GM12878 (cell line): ENCODE data around the gene CENPP. TPM values are rescaled to one million over a fixed set of nuclear protein-coding genes. Genes with fewer than 3 reads are reported as not detected.

ENCODE experiments used
- ATAC-seq: fragments of 200-7000 bp; cut with Tn5 transposase; 3 replicates; pipeline ENCODE4 v1.9.1; 2020; ENCODE audit warnings: mild to moderate bottlenecking, moderate library complexity
- BruUV-seq: library from RNA; stranded (reverse); fragments of 400-500 nt; replicated peaks from 2 replicates; lab custom pipeline; 2021; lab: Mats Ljungman, UMichigan
- CTCF ChIA-PET: fragments of 300-600 bp; sonication (Branson Sonifier 250); formaldehyde crosslinking; extraction: SDS; loops from one replicate; lab custom pipeline; 2021; ENCODE audit warnings: inconsistent platforms; lab: Yijun Ruan, JAX
- POLR2A ChIA-PET: fragments of 350-600 bp; formaldehyde crosslinking; extraction: SDS; loops from one replicate; lab custom pipeline; 2021; ENCODE audit warnings: inconsistent platforms; lab: Charles Lee
- RAD21 ChIA-PET: fragments of 300-600 bp; sonication (Branson Sonifier 250); formaldehyde crosslinking; loops from one replicate; lab custom pipeline; 2023; ENCODE audit warnings: antibody characterized with exemption; ENCODE audit not compliant: unreplicated experiment; lab: Charles Lee
- SMC1A ChIA-PET: fragments of 300-600 bp; sonication (Branson Sonifier 250); formaldehyde crosslinking; loops from one replicate; lab custom pipeline; 2023; ENCODE audit not compliant: unreplicated experiment, uncharacterized antibody; lab: Charles Lee
- DNase-seq: peaks from one replicate; pipeline ENCODE4 v3.0.0-alpha.2; 2011; ENCODE audit warnings: low read depth, low spot score
- FAIRE-seq: peaks from 3 replicates; lab custom pipeline; 2011; peaks lifted over from hg19 to GRCh38; lab: Jason Lieb, UNC
- H2AFZ ChIP-seq: 2 replicates; pipeline ENCODE4 v1.6.0; 2011; ENCODE audit warnings: low read depth, low read length, control low read depth; ENCODE audit not compliant: control insufficient read depth
- H3K27ac ChIP-seq: 2 replicates; pipeline ENCODE4 v1.5.1; 2011; ENCODE audit warnings: control low read depth; ENCODE audit not compliant: control insufficient read depth, insufficient read depth
- H3K27me3 ChIP-seq, 2 experiments: replicated peaks in 1 of 2; 2 replicates each; pipeline versions ENCODE4 v1.6.0 to v1.6.1; 2011; ENCODE audit warnings: low read length in 1 of 2; ENCODE audit not compliant: control insufficient read depth in 2 of 2, insufficient read depth in 2 of 2
- H3K36me3 ChIP-seq, 2 experiments: 2 replicates each; pipeline ENCODE4 v1.5.1; 2011; ENCODE audit warnings: low read length in 1 of 2; ENCODE audit not compliant: control insufficient read depth in 2 of 2, insufficient read depth in 2 of 2
- H3K4me1 ChIP-seq: 2 replicates; pipeline ENCODE4 v1.6.1; 2011; ENCODE audit warnings: mild to moderate bottlenecking, low read length, moderate library complexity, mixed read lengths; ENCODE audit not compliant: control insufficient read depth, insufficient read depth
- H3K4me2 ChIP-seq: 2 replicates; pipeline ENCODE4 v1.6.0; 2011; ENCODE audit warnings: control low read depth; ENCODE audit not compliant: control insufficient read depth, insufficient read depth
- H3K4me3 ChIP-seq: fragments of 200-600 bp; sonication (generic); 2 replicates; pipeline ENCODE4 v1.5.1; 2016
- H3K79me2 ChIP-seq: 2 replicates; pipeline ENCODE4 v1.6.0; 2011; ENCODE audit warnings: low read length; ENCODE audit not compliant: control insufficient read depth, insufficient read depth
- H3K9ac ChIP-seq: 2 replicates; pipeline ENCODE4 v1.8.0; 2011; ENCODE audit warnings: low read length, control low read depth, mixed read lengths; ENCODE audit not compliant: control insufficient read depth, insufficient read depth
- H3K9me3 ChIP-seq: replicated peaks from 3 replicates; pipeline ENCODE4 v1.5.1; 2011; ENCODE audit warnings: mild to moderate bottlenecking, low read length; ENCODE audit not compliant: control insufficient read depth, insufficient read depth
- H4K20me1 ChIP-seq: 2 replicates; pipeline ENCODE4 v1.6.0; 2011; ENCODE audit not compliant: control insufficient read depth, insufficient read depth
- JUNB ChIP-seq: IDR thresholded peaks from 2 replicates; pipeline ENCODE4 v1.6.1; 2016; ENCODE audit warnings: antibody characterized with exemption, mild to moderate bottlenecking
- KAT2A ChIP-seq: conservative IDR thresholded peaks from 2 replicates; pipeline ENCODE4 v1.6.1; 2011; ENCODE audit warnings: low read depth, low read length; ENCODE audit not compliant: control insufficient read depth
- MTA2 ChIP-seq: fragments of 450-650 bp; IDR thresholded peaks from 2 replicates; pipeline ENCODE4 v1.6.1; 2016; ENCODE audit warnings: low read depth, mild to moderate bottlenecking, moderate library complexity
- PAX8 ChIP-seq: fragments of 450-650 bp; IDR thresholded peaks from 2 replicates; pipeline ENCODE4 v1.6.1; 2017; ENCODE audit warnings: mild to moderate bottlenecking, moderate library complexity
- SUPT20H ChIP-seq: IDR thresholded peaks from 2 replicates; pipeline ENCODE4 v1.6.1; 2011; ENCODE audit warnings: low read depth, mild to moderate bottlenecking, low read length, moderate library complexity, borderline replicate concordance; ENCODE audit not compliant: control insufficient read depth
- WGBS: methylation state at CpG from one replicate; pipeline ENCODE4 v1.1.6; 2016; ENCODE audit warnings: low lambda C conversion rate; ENCODE audit not compliant: insufficient replicate concordance, insufficient coverage; ENCODE audit errors: missing lambda C conversion rate; 5-methylcytosine and 5-hydroxymethylcytosine counted together
- in situ Hi-C: fragments of 300-500 bp; cut with MboI; formaldehyde crosslinking; loops from 9 replicates; pipeline ENCODE4 v1.14.3; 2018; ENCODE audit warnings: mixed read lengths
- intact Hi-C: fragments of 100-400 bp; cut with micrococcal nuclease; formaldehyde crosslinking; loops from one replicate; pipeline ENCODE4 v1.14.2; 2022; ENCODE audit not compliant: unreplicated experiment
- polyA plus RNA-seq, 11 experiments: library from polyadenylated mRNA; depleted of rRNA in 4 of 11; unstranded in 6 of 11; stranded (reverse) in 5 of 11; fragments of >200 nt; fragmentation: Nextera tagmentation in 4 of 11; fragmentation: Illumina TruSeq in 1 of 11; extraction: Ambion mirVana in 4 of 11; extraction: Trizol in 1 of 11; gene quantifications; 1 replicate in 1 of 11; 2 replicates in 10 of 11; pipeline versions ENCODE4 v1.2.1 to v1.2.3, GENCODE V29; 2011 to 2016; ENCODE audit warnings: inconsistent platforms in 2 of 11, missing spikeins in 2 of 11, low read depth in 1 of 11
- total RNA-seq, 4 experiments: library from RNA; depleted of rRNA in 3 of 4; stranded (reverse); fragments of >200 nt in 3 of 4; fragmentation: Illumina TruSeq in 1 of 4; extraction: Trizol in 1 of 4; gene quantifications; 2 replicates each; pipeline versions ENCODE4 v1.2.1 to v1.2.3, GENCODE V29; 2013 to 2021
- TF ChIP-seq, protein P1 (sequence below): IDR thresholded peaks from 2 replicates; pipeline ENCODE4 v1.6.1; 2011; ENCODE audit warnings: low read depth, mild to moderate bottlenecking, low read length, moderate library complexity, borderline replicate concordance; ENCODE audit errors: extremely low read depth
- TF ChIP-seq, protein P2 (sequence below): fragments of 450-650 bp; IDR thresholded peaks from 2 replicates; pipeline ENCODE4 v1.6.1; 2014; ENCODE audit warnings: mild to moderate bottlenecking
- TF ChIP-seq, protein P3 (sequence below): IDR thresholded peaks from 2 replicates; pipeline ENCODE4 v1.6.1; 2012; ENCODE audit warnings: low read depth, low read length, improper control_type of control experiment
- TF ChIP-seq, protein P4 (sequence below): IDR thresholded peaks from 2 replicates; pipeline ENCODE4 v1.6.1; 2011; ENCODE audit warnings: borderline replicate concordance, low read depth, mild to moderate bottlenecking, moderate library complexity, mixed read lengths, low read length; ENCODE audit not compliant: insufficient read depth; ENCODE audit errors: extremely low read length

CENPP gene
- total and polyA plus RNA-seq, 10 of the 15 experiments (the other 5 are each of a cell fraction or from before 2014, with no cell fraction given) = 9.4 to 31.4 (median 19.8) TPM

DNA sequence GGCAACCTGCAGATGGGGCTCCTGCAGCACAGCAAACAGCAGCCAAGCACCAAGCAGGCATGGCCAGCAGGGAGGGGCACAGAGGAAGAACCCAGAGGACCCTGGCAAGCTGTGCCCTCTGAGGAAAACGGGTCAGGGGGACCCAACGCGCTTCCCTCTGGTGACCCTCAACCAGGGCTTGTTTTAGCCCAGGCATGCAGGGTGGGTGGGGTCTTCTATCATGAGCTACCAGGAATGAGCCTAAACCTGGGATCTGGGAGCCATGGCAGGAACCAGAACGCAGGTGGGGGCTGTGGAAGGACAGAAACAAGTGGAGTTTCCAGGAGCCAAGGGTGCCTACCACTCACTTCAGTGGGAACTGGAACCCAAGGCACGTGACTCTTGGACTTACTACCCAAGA is 323.3 kb downstream of the CENPP start (continued):
- TF ChIP-seq, protein P1, sequence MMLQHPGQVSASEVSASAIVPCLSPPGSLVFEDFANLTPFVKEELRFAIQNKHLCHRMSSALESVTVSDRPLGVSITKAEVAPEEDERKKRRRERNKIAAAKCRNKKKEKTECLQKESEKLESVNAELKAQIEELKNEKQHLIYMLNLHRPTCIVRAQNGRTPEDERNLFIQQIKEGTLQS = no peak
- TF ChIP-seq, protein P2, sequence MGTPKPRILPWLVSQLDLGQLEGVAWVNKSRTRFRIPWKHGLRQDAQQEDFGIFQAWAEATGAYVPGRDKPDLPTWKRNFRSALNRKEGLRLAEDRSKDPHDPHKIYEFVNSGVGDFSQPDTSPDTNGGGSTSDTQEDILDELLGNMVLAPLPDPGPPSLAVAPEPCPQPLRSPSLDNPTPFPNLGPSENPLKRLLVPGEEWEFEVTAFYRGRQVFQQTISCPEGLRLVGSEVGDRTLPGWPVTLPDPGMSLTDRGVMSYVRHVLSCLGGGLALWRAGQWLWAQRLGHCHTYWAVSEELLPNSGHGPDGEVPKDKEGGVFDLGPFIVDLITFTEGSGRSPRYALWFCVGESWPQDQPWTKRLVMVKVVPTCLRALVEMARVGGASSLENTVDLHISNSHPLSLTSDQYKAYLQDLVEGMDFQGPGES = no peak
- TF ChIP-seq, protein P3, sequence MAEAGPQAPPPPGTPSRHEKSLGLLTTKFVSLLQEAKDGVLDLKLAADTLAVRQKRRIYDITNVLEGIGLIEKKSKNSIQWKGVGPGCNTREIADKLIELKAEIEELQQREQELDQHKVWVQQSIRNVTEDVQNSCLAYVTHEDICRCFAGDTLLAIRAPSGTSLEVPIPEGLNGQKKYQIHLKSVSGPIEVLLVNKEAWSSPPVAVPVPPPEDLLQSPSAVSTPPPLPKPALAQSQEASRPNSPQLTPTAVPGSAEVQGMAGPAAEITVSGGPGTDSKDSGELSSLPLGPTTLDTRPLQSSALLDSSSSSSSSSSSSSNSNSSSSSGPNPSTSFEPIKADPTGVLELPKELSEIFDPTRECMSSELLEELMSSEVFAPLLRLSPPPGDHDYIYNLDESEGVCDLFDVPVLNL = no peak

DNA sequence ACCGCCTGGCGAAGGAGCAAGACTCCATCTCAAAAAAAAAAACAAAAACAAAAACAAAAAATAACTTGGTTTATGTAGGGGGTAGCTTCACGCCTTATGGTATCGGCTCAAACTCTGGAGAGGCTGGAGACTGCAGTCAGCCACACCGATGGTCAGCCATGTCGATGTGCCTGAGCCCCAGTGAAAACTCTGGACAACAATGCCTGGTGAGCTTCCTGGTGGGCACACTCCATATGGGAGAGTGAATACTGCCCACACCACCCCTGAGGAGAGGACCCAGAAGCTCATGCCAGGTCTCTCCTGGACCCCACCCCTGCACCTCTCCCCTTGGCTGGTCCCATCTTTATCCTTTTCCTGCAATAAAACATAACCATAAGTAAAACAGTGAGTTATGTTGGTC is 324.5 kb downstream of the CENPP start:
- in situ Hi-C loops = no loop called here

More for the DNA sequence above, 324.5 kb downstream of the CENPP start:
- FAIRE-seq (no peak), DNase-seq (no peak), ATAC-seq (no peak)
- H3K4me1 ChIP-seq = no peaks in the 10 kb centered on the region; the same call in 1 of the 2 replicates
- H4K20me1 ChIP-seq = no peaks in the 10 kb centered on the region
- intact Hi-C loops = no loop called here
- 98% methylated on average over 6 of the region's 6 CpGs for WGBS
- no peak overlapping the region for H3K4me2 ChIP-seq
- no peak overlapping the region for H3K27ac ChIP-seq
- H3K9ac ChIP-seq = no peak overlapping the region
- no peaks in the 10 kb centered on the region for H3K27me3 ChIP-seq
- no peak for TF ChIP-seq JUNB
- TF ChIP-seq PAX8 = no peak
- TF ChIP-seq MTA2 = no peak
- TF ChIP-seq SUPT20H = no peak
- no peak for TF ChIP-seq KAT2A
- TF ChIP-seq, protein P4, sequence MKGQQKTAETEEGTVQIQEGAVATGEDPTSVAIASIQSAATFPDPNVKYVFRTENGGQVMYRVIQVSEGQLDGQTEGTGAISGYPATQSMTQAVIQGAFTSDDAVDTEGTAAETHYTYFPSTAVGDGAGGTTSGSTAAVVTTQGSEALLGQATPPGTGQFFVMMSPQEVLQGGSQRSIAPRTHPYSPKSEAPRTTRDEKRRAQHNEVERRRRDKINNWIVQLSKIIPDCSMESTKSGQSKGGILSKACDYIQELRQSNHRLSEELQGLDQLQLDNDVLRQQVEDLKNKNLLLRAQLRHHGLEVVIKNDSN = no peak
- CTCF ChIA-PET = interaction anchor here (0.6 kb wide), 1 partner anchor 510 kb away, joined by 3 read pairs; no protein-coding TSS in a partner anchor
- H3K79me2 ChIP-seq = no peaks in the 10 kb centered on the region
- no peaks in the 10 kb centered on the region; the same call in 2 of the 3 replicates for H3K9me3 ChIP-seq
- peaks cover 9 to 32% of the 10 kb centered on the region in 2 experiments for H3K36me3 ChIP-seq
- POLR2A ChIA-PET = no interaction called here
- H2AFZ ChIP-seq = no peak overlapping the region
- BruUV-seq = no TSS peak
- H3K4me3 ChIP-seq = no peak overlapping the region
- RAD21 ChIA-PET = no interaction called here
- SMC1A ChIA-PET = no interaction called here
